Measurements from ENCODE around the gene EXD3.

- TF ChIP-seq NFE2L2 (IDR thresholded peaks at IDR 0.05; ENCODE audit: low read depth, low read length): no peak
- TF ChIP-seq CTCF (conservative IDR thresholded peaks at IDR 0.05; ENCODE audit: low read depth, low read length): no peak
- TF ChIP-seq POLR2A (IDR thresholded peaks at IDR 0.05; ENCODE audit: low read depth, low read length): no peak
- TF ChIP-seq FOS (IDR thresholded peaks at IDR 0.05; ENCODE audit: low read depth, low read length): no peak
- TF ChIP-seq, protein P1, sequence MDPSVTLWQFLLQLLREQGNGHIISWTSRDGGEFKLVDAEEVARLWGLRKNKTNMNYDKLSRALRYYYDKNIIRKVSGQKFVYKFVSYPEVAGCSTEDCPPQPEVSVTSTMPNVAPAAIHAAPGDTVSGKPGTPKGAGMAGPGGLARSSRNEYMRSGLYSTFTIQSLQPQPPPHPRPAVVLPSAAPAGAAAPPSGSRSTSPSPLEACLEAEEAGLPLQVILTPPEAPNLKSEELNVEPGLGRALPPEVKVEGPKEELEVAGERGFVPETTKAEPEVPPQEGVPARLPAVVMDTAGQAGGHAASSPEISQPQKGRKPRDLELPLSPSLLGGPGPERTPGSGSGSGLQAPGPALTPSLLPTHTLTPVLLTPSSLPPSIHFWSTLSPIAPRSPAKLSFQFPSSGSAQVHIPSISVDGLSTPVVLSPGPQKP (IDR thresholded peaks at IDR 0.05; ENCODE audit: borderline replicate concordance, low read depth, low read length): no peak
- no peak for TF ChIP-seq RFX5 (IDR thresholded peaks at IDR 0.05; ENCODE audit: low read depth, low read length)
Measured at GRCh38 chr9:137428841-137429545, 6.0 kb upstream of the EXD3 start.

Data from IMR-90 (cell line).